ENCODE results near the gene HOXD13. TPM values are rescaled to one million over a fixed set of nuclear protein-coding genes. Genes with fewer than 3 reads are reported as not detected.
A peak's percentile ranks its signal among the peaks of the same experiment; 100 is the strongest.

The HOXD13 gene
- total RNA-seq, 1 experiment from 2014 or later: not detected

GRCh38 chr2:176127774-176128072 is 35.2 kb downstream of the HOXD13 start:
- no peak overlapping the region for H3K27ac Mint-ChIP-seq (ENCODE audit: unreplicated experiment)
- peak overlapping the region; percentile 66 for H3K4me3 Mint-ChIP-seq (ENCODE audit: unreplicated experiment)
- no peaks in the 10 kb centered on the region for H3K9me3 ChIP-seq
- H3K4me1 ChIP-seq: peaks cover 33% of the 10 kb centered on the region
- no peak overlapping the region for H3K4me3 ChIP-seq (ENCODE audit: low read depth, low read length)
- BruUV-seq (replicated peaks): no TSS peak
- H3K27me3 Mint-ChIP-seq (ENCODE audit: insufficient read depth, unreplicated experiment): peaks cover 65% of the 10 kb centered on the region
- CTCF ChIA-PET: interaction anchor here (0.6 to 4.0 kb wide), 2 partner anchors 20 to 328 kb away, joined by 4 to 64 read pairs; no protein-coding TSS in a partner anchor
- H3K9me3 Mint-ChIP-seq (ENCODE audit: unreplicated experiment): no peaks in the 10 kb centered on the region
- H3K36me3 Mint-ChIP-seq (ENCODE audit: insufficient read depth, unreplicated experiment): no peaks in the 10 kb centered on the region
- intact Hi-C loops (cut with micrococcal nuclease; ENCODE audit: unreplicated experiment): loop anchor here (1.0 to 10.0 kb wide), 7 partner anchors 257 to 1019 kb away; no protein-coding TSS in a partner anchor
- DNase-seq: no peak
- no peak for TF ChIP-seq CTCF (IDR thresholded peaks at IDR 0.05; ENCODE audit: insufficient read depth in 1 of 2, low read depth in 1 of 2, low read length in 1 of 2, severe bottlenecking in 1 of 2, unreplicated experiment in 1 of 2)
- peaks cover 20% of the 10 kb centered on the region for H3K27me3 ChIP-seq (replicated peaks; ENCODE audit: control insufficient read depth, insufficient read depth, low read length)
- peaks cover 29% of the 10 kb centered on the region for H3K4me1 Mint-ChIP-seq (ENCODE audit: low read depth, unreplicated experiment)
- POLR2A ChIA-PET: no interaction called here
- H3K36me3 ChIP-seq (ENCODE audit: control insufficient read depth, insufficient read depth, low read length): no peaks in the 10 kb centered on the region

GRCh38 chr2:176128172-176128981 is 35.9 kb downstream of the HOXD13 start:
- no peak overlapping the region; the same call in 1 of the 2 replicates for H3K4me3 ChIP-seq (ENCODE audit: low read depth, low read length)
- no TSS peak for BruUV-seq (replicated peaks)
- intact Hi-C loops (cut with micrococcal nuclease; ENCODE audit: unreplicated experiment): loop anchor here (10.0 kb wide), 2 partner anchors 256 to 686 kb away; no protein-coding TSS in a partner anchor
- peak overlapping the region; percentile 66 for H3K4me3 Mint-ChIP-seq (ENCODE audit: unreplicated experiment)
- H3K27me3 ChIP-seq (replicated peaks; ENCODE audit: control insufficient read depth, insufficient read depth, low read length): peaks cover 19% of the 10 kb centered on the region
- TF ChIP-seq CTCF (IDR thresholded peaks at IDR 0.05; ENCODE audit: insufficient read depth in 1 of 2, low read depth in 1 of 2, low read length in 1 of 2, severe bottlenecking in 1 of 2, unreplicated experiment in 1 of 2): no peak
- CTCF ChIA-PET: interaction anchor here (0.6 to 4.0 kb wide), 3 partner anchors 21 to 426 kb away, joined by 4 to 64 read pairs (median 5); no protein-coding TSS in a partner anchor
- H3K36me3 ChIP-seq (ENCODE audit: control insufficient read depth, insufficient read depth, low read length): no peaks in the 10 kb centered on the region
- H3K27me3 Mint-ChIP-seq (ENCODE audit: insufficient read depth, unreplicated experiment): peaks cover 67% of the 10 kb centered on the region
- H3K9me3 ChIP-seq: no peaks in the 10 kb centered on the region
- H3K36me3 Mint-ChIP-seq (ENCODE audit: insufficient read depth, unreplicated experiment): no peaks in the 10 kb centered on the region
- peak in 1 of 2 experiments; percentile 26 for DNase-seq
- peaks cover 29% of the 10 kb centered on the region for H3K4me1 Mint-ChIP-seq (ENCODE audit: low read depth, unreplicated experiment)
- H3K4me1 ChIP-seq: peaks cover 26% of the 10 kb centered on the region
- POLR2A ChIA-PET: no interaction called here
- no peak overlapping the region for H3K27ac Mint-ChIP-seq (ENCODE audit: unreplicated experiment)
- H3K9me3 Mint-ChIP-seq (ENCODE audit: unreplicated experiment): no peaks in the 10 kb centered on the region

DNA sequence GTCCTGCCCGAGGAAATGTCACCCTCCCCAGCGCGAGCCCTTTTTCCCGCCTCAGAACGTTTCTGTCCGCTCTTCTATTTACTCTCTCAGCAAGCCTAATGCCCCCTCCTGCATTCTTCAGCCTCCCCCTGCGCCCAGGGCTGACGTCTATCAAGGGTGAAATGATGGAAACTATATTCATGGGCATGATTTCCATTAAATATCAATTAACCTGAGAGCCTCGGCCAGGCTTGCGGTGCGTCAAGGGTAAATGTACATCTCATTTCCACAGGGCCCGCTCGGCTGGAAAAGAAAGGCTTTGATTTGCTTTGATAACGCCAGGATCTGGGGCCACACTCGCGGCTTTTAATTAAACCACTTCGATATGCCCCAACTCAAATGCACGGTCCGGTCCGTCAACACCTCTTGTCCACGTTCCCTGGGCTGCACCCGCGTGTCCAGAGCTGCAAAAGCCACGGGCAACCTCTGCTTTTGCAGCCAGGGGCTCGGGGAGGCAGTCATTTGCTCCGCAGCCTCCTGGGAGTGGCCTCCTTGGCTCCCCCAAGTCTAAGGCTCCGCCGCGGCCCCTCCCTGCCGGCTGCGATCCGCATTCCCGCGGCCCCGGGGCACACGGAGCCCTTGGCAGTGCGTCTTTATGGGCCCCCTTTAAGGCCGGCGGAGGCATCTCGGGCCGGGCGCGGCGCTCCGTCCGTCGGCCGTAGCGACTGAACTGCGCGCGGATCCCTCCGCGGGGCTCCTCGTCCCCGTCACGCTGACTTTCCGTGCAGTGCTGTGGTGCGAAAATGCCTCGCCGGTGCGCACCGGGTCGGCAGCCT is 36.7 kb downstream of the HOXD13 start, which contains the start of gene HOXD8:
HOXD8 (plus strand) TSS at position 724 of the 815 bp plus-strand sequence. CDS start 662 bp downstream, outside the sequence.
- H3K4me1 ChIP-seq: peaks cover 25% of the 10 kb centered on the region
- intact Hi-C loops (cut with micrococcal nuclease; ENCODE audit: unreplicated experiment): loop anchor here (10.0 kb wide), 2 partner anchors 256 to 686 kb away; no protein-coding TSS in a partner anchor
- TF ChIP-seq CTCF (IDR thresholded peaks at IDR 0.05; ENCODE audit: insufficient read depth in 1 of 2, low read depth in 1 of 2, low read length in 1 of 2, severe bottlenecking in 1 of 2, unreplicated experiment in 1 of 2): no peak
- no peaks in the 10 kb centered on the region for H3K36me3 ChIP-seq (ENCODE audit: control insufficient read depth, insufficient read depth, low read length)
- H3K4me1 Mint-ChIP-seq (ENCODE audit: low read depth, unreplicated experiment): peaks cover 29% of the 10 kb centered on the region
- no peaks in the 10 kb centered on the region for H3K9me3 Mint-ChIP-seq (ENCODE audit: unreplicated experiment)
- DNase-seq: peak; percentile 52 to 53
- POLR2A ChIA-PET: no interaction called here
- no peak within 1 kb of the TSS for H3K27ac Mint-ChIP-seq (ENCODE audit: unreplicated experiment)
- CTCF ChIA-PET: interaction anchor here (4.0 kb wide), 1 partner anchor 327 kb away, joined by 64 read pairs; no protein-coding TSS in a partner anchor
- no peaks in the 10 kb centered on the region for H3K9me3 ChIP-seq
- peaks cover 16% of the 10 kb centered on the region for H3K27me3 ChIP-seq (replicated peaks; ENCODE audit: control insufficient read depth, insufficient read depth, low read length)
- H3K4me3 Mint-ChIP-seq (ENCODE audit: unreplicated experiment): peak within 1 kb of the TSS; percentile 66
- peak within 1 kb of the TSS; percentile 32 for H3K4me3 ChIP-seq (ENCODE audit: low read depth, low read length)
- BruUV-seq (replicated peaks): no TSS peak
- H3K27me3 Mint-ChIP-seq (ENCODE audit: insufficient read depth, unreplicated experiment): peaks cover 65% of the 10 kb centered on the region
- no peaks in the 10 kb centered on the region for H3K36me3 Mint-ChIP-seq (ENCODE audit: insufficient read depth, unreplicated experiment)
